Prostate gland (tissue), 2 donors: Measurements from ENCODE around the gene NUAK2.

Experiments used
- POLR2AphosphoS5 ChIP-seq: sonication (generic); formaldehyde crosslinking; IDR thresholded peaks from one replicate; pipeline ENCODE4 v1.6.1; 2017; ENCODE audit warnings: antibody characterized with exemption
- TF ChIP-seq, protein P1 (sequence below), 4 experiments: fragments of 200-600 bp in 2 of 4; fragments of 450-650 bp in 2 of 4; sonication (generic) in 2 of 4; IDR thresholded peaks; 1 replicate in 3 of 4; 2 replicates in 1 of 4; pipeline ENCODE4 v1.5.1; 2016 to 2019; ENCODE audit warnings: antibody characterized with exemption in 4 of 4, mild to moderate bottlenecking in 2 of 4, moderate library complexity in 2 of 4

DNA sequence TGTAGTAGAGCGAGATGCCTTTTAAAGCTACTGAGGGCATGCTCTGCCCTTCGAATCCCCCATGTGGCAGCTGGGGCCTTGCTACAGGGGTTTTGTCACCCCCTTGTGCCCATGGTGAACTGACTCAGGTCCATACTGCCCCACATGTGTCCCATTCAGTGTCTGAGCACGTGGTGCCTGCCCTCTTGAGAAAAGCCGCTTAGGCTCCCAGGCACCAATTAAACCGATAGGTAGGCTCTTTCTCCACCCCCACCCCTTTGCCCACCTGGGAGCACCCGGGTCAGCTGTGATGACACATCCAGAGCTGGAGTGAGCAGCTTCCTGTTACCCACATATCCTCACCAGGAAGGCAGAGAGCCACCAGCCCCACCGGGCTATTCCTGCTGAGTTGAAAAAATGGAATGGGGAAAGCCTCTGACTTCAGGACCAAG lies 63.3 kb downstream of the NUAK2 start:
- TF ChIP-seq, protein P1, sequence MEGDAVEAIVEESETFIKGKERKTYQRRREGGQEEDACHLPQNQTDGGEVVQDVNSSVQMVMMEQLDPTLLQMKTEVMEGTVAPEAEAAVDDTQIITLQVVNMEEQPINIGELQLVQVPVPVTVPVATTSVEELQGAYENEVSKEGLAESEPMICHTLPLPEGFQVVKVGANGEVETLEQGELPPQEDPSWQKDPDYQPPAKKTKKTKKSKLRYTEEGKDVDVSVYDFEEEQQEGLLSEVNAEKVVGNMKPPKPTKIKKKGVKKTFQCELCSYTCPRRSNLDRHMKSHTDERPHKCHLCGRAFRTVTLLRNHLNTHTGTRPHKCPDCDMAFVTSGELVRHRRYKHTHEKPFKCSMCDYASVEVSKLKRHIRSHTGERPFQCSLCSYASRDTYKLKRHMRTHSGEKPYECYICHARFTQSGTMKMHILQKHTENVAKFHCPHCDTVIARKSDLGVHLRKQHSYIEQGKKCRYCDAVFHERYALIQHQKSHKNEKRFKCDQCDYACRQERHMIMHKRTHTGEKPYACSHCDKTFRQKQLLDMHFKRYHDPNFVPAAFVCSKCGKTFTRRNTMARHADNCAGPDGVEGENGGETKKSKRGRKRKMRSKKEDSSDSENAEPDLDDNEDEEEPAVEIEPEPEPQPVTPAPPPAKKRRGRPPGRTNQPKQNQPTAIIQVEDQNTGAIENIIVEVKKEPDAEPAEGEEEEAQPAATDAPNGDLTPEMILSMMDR (IDR thresholded peaks at IDR 0.05) = no peak
- no peak for TF ChIP-seq POLR2AphosphoS5
